ENCODE measurements around the gene CDC45.

- TF ChIP-seq CTCF (IDR thresholded peaks at IDR 0.05) = no peak
- no peak for TF ChIP-seq ZFX (IDR thresholded peaks at IDR 0.05; ENCODE audit: borderline replicate concordance)
Measured at GRCh38 chr22:19494001-19494560, 14.4 kb downstream of the CDC45 start.

All from 22Rv1 (cell line).